PC-3 (cell line): ENCODE measurements around the gene TNFRSF25.

Source experiments
- CTCF ChIP-seq: fragments of 300-600 bp; sonication (generic); conservative IDR thresholded peaks from 2 replicates; pipeline ENCODE4 v1.5.1; 2017; ENCODE audit warnings: antibody characterized with exemption, low read depth, mild to moderate bottlenecking, low read length
- EZH2 ChIP-seq: fragments of 300-600 bp; sonication (generic); IDR thresholded peaks from one replicate; pipeline ENCODE4 v1.6.1; 2017; ENCODE audit warnings: antibody characterized with exemption, mild to moderate bottlenecking, low read length; ENCODE audit not compliant: unreplicated experiment

DNA sequence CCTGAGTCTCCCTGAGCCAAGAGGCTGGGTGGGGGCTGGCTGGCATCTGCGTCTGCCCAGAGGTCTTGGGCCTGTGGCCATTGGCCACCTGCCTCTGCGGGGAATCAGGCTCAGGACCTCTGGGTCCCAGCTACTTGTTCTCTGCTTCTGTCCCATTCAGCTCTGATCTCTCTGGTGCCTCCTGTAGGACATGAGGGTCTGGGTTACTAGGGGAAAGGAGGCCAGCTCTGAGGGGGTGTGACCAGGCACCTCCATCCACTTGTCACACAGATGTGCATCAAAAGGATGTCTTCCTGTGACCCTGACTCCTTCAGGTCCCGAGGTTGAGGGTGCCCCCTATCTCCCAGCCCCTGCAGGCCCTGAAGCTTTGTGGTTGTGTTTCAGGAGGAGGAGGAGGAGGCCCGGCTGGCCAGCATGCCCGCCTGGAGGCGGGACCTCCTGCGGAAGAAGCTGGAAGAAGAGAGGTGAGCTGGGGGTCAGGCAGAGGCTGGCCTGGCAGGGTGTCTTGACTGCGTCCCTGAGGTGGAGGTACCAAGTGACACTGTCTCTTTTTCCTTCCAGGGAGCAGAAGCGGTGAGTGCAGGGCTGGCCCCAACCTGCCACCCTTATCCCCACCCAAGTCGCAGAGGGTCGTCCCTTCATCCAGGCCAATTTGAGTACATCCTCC lies 9.0 kb downstream of the TNFRSF25 start:
- TF ChIP-seq CTCF = 0 out of 2 replicates have a peak, but pooled peaks have one; percentile 10
- TF ChIP-seq EZH2 = no peak
